Measurements from ENCODE around the gene NID1.

- TF ChIP-seq CTCF (IDR thresholded peaks at IDR 0.05) (no peak), POLR2A (IDR thresholded peaks at IDR 0.05) (no peak)
These were observed 122.3 kb downstream of the NID1 start for GRCh38 chr1:235942625-235942934.

All from heart left ventricle (tissue), 13 donors.